GM12891 (cell line): ENCODE measurements around the gene SPR.

ENCODE experiments used
- DNase-seq: peaks from one replicate; pipeline ENCODE4 v3.0.0; 2011; ENCODE audit warnings: low spot score; ENCODE audit not compliant: insufficient read length
- FAIRE-seq: peaks from 2 replicates; lab custom pipeline; 2011; peaks lifted over from hg19 to GRCh38; lab: Jason Lieb, UNC
- PAX5 ChIP-seq: IDR thresholded peaks from 2 replicates; pipeline ENCODE4 v1.6.1; 2011; ENCODE audit warnings: low read length, moderate library complexity, mild to moderate bottlenecking; ENCODE audit not compliant: insufficient read depth, severe bottlenecking
- POLR2A ChIP-seq: IDR thresholded peaks from 2 replicates; pipeline ENCODE4 v1.6.1; 2011; ENCODE audit warnings: low read depth, low read length, control low read depth
- POLR2AphosphoS5 ChIP-seq: IDR thresholded peaks from 2 replicates; pipeline ENCODE4 v1.6.1; 2011; ENCODE audit warnings: low read depth, low read length, control low read depth
- POU2F2 ChIP-seq: IDR thresholded peaks from 2 replicates; pipeline ENCODE4 v1.6.1; 2011; ENCODE audit warnings: low read depth, mild to moderate bottlenecking, control low read depth, low read length, moderate library complexity
- SPI1 ChIP-seq: IDR thresholded peaks from 2 replicates; pipeline ENCODE4 v1.6.1; 2011; ENCODE audit warnings: low read depth, low read length, control low read depth
- TAF1 ChIP-seq: IDR thresholded peaks from 2 replicates; pipeline ENCODE4 v1.6.1; 2011; ENCODE audit warnings: low read depth, low read length, control low read depth

SPR gene

DNA sequence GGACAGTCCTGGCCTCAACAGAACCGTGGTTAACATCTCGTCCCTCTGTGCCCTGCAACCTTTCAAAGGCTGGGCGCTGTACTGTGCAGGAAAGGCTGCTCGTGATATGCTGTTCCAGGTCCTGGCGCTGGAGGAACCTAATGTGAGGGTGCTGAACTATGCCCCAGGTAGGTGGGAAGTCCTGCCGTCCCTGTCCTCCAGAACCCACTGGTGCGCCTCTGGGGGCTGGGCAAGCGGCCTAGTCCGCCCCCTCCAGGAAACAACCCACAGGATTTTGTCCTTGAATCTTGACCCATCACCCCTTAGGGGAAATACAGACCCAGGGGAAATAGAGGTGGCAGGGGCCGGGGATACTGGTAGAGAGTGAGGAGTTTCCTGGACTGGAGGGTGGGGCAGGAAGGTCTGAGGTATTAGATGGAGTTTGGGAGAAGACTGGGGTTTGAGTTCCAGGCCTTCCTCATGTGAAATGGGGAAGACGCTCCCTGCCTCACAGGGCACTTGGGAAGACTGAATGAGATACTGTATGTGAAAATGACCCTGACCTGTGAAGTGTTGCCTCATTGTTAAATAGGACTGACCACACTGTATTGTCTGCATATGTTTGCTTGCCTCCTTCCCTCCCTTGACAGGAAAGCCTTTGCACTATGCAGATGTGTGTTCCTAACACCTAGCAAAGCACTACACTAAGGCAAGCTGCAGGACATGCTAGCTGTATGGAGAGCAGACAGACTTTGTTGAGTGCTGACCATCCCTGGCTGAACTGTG, 1.4 kb downstream of the SPR start:
- DNase-seq (no peak), FAIRE-seq (no peak)
- TF ChIP-seq POU2F2: no peak
- no peak for TF ChIP-seq TAF1
- no peak for TF ChIP-seq POLR2A

DNA sequence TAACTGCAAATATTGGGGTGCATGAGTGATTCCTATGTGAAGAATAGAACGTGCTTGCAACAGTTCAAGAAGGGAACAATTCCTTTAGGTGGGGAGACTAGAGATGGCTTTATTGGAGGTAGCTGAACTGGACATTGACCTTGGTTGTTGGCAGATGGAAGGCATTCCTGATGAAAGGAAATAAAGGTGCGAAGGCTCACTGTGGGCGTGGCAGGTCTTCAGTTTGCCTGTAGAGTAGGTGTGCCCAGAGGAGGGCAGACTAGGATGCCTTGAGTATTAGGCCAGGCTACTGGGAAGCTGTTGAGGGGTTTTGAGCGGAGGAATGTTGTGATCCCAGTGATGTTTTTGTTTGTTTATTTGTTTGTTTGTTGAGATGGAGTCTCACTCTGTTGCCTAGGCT, 2.8 kb downstream of the SPR start:
- no peak for TF ChIP-seq TAF1
- TF ChIP-seq POLR2A: no peak
- no peak for TF ChIP-seq POU2F2
- TF ChIP-seq POLR2AphosphoS5: no peak
- TF ChIP-seq PAX5: no peak
- TF ChIP-seq SPI1: no peak
- DNase-seq (no peak), FAIRE-seq (no peak)

DNA sequence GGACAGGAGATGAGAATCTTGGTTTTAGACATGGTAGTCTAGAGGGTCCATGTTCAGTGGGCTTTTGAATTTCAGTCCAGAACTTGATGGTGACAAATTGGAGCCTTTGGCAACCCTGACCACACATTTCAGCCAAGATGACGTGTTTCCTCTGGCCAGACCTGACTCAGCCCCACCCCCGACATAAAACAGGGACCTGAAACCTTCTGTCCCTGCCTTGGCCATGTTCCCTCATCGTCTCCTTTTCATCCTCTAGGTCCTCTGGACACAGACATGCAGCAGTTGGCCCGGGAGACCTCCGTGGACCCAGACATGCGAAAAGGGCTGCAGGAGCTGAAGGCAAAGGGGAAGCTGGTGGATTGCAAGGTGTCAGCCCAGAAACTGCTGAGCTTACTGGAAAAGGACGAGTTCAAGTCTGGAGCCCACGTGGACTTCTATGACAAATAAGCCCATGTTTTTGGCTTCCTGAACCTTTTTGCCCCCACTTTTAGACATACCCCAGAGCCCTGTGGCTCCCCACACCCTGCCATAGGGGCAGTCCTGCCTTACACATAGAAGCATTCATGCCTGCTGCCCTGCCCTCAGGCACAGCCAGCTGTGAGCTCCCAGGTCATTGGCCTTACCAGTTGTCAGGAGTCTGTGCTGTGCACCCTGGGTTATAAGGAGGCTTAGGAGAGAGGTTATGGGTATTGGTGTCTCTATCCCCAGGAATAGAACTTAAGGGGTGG, 4.0 kb downstream of the SPR start:
- no peak for DNase-seq
- no peak for TF ChIP-seq SPI1
- no peak for TF ChIP-seq TAF1
- TF ChIP-seq POLR2AphosphoS5: no peak
- TF ChIP-seq POLR2A: no peak
- no peak for TF ChIP-seq PAX5
- no peak for TF ChIP-seq POU2F2
- no peak for FAIRE-seq

DNA sequence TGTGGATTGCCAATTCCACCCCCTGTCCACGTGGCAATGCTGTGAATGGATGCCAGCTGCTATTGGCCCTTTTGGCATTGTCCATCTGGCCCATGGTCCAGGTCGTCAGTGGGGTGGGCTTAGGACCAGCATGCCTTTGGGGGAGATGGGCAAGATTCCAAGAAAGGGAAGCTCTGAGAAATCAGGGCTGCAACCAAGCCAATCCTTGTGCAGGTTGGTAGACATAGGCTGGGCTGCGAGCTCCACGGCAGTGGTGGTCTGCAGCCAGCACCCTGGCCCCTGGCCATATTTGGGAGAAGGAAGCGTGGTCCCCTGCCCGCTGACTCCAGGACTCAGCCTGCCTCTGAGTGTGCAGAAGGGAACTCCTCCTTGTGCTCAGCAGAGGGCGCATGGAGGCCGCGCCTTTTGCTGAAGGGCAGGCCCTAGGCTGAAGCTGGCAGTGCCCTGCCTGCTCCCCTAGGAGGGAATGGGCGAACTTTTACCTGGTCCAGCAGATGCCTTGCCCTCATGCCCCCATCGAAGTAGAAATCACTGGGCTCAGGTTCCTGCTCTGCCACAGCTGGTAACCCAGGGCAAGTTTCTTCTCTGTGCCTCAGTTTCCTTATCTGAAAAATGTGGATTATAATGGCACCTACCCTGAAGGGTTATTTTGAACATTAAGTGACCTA, 5.4 kb downstream of the SPR start:
- DNase-seq (peak; percentile 59), FAIRE-seq (peak; percentile 56)
- no peak for TF ChIP-seq POLR2AphosphoS5
- TF ChIP-seq SPI1: peak; percentile 23; the same call in 1 of the 2 replicates

DNA sequence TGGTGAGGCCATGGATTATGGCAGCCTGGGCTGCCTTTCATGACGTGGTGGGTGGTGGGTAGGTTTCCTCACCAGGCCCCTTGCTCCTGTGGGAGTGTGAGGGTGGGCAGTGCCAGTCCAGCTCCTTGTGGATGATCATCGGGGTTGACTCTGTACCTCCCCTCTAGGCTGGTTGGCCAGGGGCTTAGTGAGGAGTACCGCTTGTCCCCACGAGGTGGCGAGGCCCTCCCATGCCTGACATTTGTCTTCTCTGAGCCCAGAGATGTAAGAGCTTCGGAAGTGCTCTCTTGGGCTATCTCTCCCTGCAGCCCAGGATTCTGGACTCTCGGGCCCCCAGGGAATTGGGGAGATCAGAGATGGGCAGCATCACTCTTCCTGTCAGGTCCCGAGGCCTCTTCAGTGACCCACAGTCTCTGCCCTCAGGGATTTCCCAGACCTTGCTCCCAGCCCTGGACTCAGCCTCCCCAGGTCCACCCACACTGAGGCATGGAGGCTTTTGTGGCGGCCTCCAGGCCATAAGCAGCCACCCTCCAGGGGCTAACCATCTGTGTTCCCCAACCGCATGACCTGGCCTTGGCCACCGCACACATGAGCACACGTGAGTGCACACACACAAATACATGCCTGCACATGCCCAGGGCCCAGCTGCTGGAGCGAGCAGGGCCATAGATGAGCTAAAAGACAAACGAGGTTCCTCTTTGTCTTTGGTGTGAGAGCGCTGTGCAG, 6.5 kb downstream of the SPR start:
- FAIRE-seq (no peak), DNase-seq (peak; percentile 51)
- no peak for TF ChIP-seq POLR2A
- 0 out of 2 replicates have a peak, but pooled peaks have one; percentile 7 for TF ChIP-seq POU2F2

DNA sequence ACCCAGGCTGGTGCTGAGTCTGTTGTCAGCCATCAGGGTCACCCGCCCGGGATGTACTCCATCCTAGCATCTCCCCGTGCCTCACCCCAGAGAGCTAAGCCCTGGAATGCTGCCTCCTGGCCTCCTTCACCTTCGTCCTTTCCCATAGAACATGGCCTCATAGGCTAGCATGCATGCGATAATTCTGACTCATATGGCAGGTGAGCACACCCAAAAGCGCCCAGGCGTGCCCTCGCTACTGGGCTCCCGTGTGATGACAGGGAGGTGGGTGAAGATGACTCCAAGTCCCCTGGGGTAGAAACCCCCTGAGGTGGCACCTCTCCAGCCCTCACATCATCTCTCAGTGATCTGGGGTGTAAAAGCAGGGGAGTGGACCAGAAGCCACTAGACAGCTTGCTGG, 7.3 kb downstream of the SPR start:
- FAIRE-seq: no peak
- no peak for TF ChIP-seq SPI1
- no peak for TF ChIP-seq POLR2AphosphoS5
- TF ChIP-seq TAF1: no peak
- TF ChIP-seq POU2F2: no peak
- no peak for TF ChIP-seq PAX5
- TF ChIP-seq POLR2A: no peak
- DNase-seq: no peak

DNA sequence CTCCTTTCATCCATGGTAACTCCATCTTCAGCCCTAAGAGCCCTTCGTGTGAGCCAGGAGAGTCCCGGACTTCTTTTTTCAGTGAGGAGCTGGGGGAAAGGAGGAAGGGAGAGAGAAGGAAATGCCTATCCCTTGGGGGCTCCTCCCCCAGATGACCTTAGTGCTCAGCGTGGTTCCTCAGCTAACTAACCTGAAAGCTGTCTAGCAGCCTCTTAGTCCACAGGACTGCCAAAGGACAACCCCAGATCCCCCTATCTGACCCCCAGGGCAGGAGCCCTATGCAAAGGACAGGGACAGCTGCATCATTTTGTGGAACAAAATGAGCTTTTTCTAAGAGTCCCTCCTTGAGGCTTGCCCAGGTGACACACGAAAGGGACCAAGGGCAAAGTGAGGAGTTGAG, 7.9 kb downstream of the SPR start:
- DNase-seq: no peak
- FAIRE-seq: no peak
- TF ChIP-seq TAF1: no peak
- no peak for TF ChIP-seq SPI1
- no peak for TF ChIP-seq POU2F2
- TF ChIP-seq POLR2A: no peak
- TF ChIP-seq PAX5: no peak
- no peak for TF ChIP-seq POLR2AphosphoS5

DNA sequence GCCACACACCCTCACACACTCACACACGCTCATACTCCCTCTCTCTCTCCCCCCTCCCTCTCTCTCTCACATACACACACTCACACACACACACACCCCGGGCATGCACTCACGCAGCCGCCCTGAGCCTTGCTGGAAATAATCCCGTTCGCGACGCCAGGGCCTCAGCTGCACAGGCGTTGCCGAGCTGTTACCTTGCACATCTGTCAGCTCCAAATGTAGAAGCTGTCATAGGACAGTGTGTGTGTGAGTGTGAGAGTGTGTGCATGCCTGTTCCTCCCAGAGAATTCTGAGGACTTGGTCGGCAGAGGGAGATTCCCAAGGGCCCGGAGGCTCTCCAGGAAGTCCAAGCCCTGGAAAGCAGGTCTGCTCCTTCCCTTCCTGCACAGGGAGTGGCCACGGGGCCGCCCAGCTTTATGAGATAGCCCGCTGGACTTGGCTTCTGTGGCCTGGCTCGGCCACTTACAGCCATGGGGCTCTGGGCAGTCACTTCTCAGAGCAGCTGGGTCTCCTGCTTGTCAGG, 8.6 kb downstream of the SPR start:
- FAIRE-seq (no peak), DNase-seq (no peak)

DNA sequence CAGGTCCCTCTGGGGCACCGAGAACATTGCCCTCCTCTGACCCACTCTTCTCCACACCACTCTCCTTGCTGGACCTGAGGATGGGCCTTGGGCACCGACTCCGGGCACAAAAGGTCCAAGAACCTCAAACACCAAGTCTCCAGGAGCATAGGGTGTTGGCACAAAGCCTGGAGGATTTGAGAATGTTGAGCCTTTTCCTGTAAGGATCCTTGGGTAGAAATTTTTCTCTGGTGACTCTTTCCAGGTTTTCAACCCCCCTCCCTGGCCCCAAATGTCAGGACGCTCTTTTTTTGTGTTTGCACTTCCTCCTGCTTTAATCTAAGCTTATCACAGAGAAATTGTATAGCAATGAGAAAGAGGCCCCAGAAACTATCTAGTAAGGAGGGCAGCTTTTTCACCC, 9.2 kb downstream of the SPR start:
- no peak for DNase-seq
- TF ChIP-seq POLR2AphosphoS5 (no peak), PAX5 (no peak), SPI1 (no peak), POU2F2 (no peak), POLR2A (no peak), TAF1 (no peak)
- no peak for FAIRE-seq

More for the DNA sequence above, 8.6 kb downstream of the SPR start:
- no peak for TF ChIP-seq POU2F2
- no peak for TF ChIP-seq POLR2AphosphoS5
- TF ChIP-seq TAF1: no peak
- no peak for TF ChIP-seq POLR2A
- no peak for TF ChIP-seq SPI1
- no peak for TF ChIP-seq PAX5
